ENCODE results near the gene LRRC56. TPM values are rescaled to one million over a fixed set of nuclear protein-coding genes. Genes with fewer than 3 reads are reported as not detected.

The LRRC56 gene
- total and polyA plus RNA-seq, 2 experiments from 2014 or later: 2.5 to 4.5 TPM

GRCh38 chr11:597166-597725, 59.9 kb downstream of the LRRC56 start:
- no peak for DNase-seq (ENCODE audit: low read depth in 1 of 2, low spot score in 1 of 2)
- peaks cover 50% of the 10 kb centered on the region for H3K36me3 ChIP-seq

GRCh38 chr11:598005-598680, 60.8 kb downstream of the LRRC56 start:
- Histone ChIP-seq H3K27me3 (no peaks in the 10 kb centered on the region), H3K36me3 (peaks cover 48% of the 10 kb centered on the region)

More at GRCh38 chr11:597166-597725, 59.9 kb downstream of the LRRC56 start:
- Histone ChIP-seq H3K9me3 (ENCODE audit: low read depth) (no peaks in the 10 kb centered on the region), H3K4me3 (no peak overlapping the region), H3K4me1 (ENCODE audit: low read depth) (no peaks in the 10 kb centered on the region), H3K27ac (no peak overlapping the region), H3K27me3 (no peaks in the 10 kb centered on the region)
- no peak for TF ChIP-seq CTCF (IDR thresholded peaks at IDR 0.05; ENCODE audit: low read depth, low read length)

GRCh38 chr11:601573-602245, 64.4 kb downstream of the LRRC56 start:
- Histone ChIP-seq H3K36me3 (peaks cover 58% of the 10 kb centered on the region), H3K4me3 (no peak overlapping the region), H3K9me3 (ENCODE audit: low read depth) (no peaks in the 10 kb centered on the region), H3K27me3 (no peaks in the 10 kb centered on the region), H3K4me1 (ENCODE audit: low read depth) (no peaks in the 10 kb centered on the region), H3K27ac (no peak overlapping the region)
- TF ChIP-seq CTCF (IDR thresholded peaks at IDR 0.05; ENCODE audit: low read depth, low read length): no peak
- DNase-seq (ENCODE audit: low read depth in 1 of 2, low spot score in 1 of 2): no peak

More at GRCh38 chr11:598005-598680, 60.8 kb downstream of the LRRC56 start:
- no peaks in the 10 kb centered on the region for H3K9me3 ChIP-seq (ENCODE audit: low read depth)
- no peak for DNase-seq (ENCODE audit: low read depth in 1 of 2, low spot score in 1 of 2)
- TF ChIP-seq CTCF (IDR thresholded peaks at IDR 0.05; ENCODE audit: low read depth, low read length): no peak
- no peak overlapping the region for H3K4me3 ChIP-seq
- H3K4me1 ChIP-seq (ENCODE audit: low read depth): no peaks in the 10 kb centered on the region
- no peak overlapping the region for H3K27ac ChIP-seq

- Histone ChIP-seq H3K4me1 (ENCODE audit: low read depth) (no peaks in the 10 kb centered on the region), H3K27me3 (no peaks in the 10 kb centered on the region), H3K27ac (no peak overlapping the region), H3K9me3 (ENCODE audit: low read depth) (no peaks in the 10 kb centered on the region), H3K4me3 (no peak overlapping the region), H3K36me3 (peaks cover 60% of the 10 kb centered on the region)
- DNase-seq (ENCODE audit: low read depth in 1 of 2, low spot score in 1 of 2): no peak
- TF ChIP-seq CTCF (IDR thresholded peaks at IDR 0.05; ENCODE audit: low read depth, low read length): no peak
These were observed 65.8 kb downstream of the LRRC56 start for GRCh38 chr11:603154-603553.

Other genes starting within 250 kb of the LRRC56 start
- gene PGGHG, start 248.4 kb upstream of the LRRC56 start, total RNA-seq: 29.9 and 88.7 TPM in 2 replicates
- 33.1 and 42.4 TPM in 2 replicates for gene PGGHG, start 248.4 kb upstream of the LRRC56 start, polyA plus RNA-seq
- gene IFITM5, start 238.0 kb upstream of the LRRC56 start, total RNA-seq: not detected in 2 replicates
- gene IFITM5, start 238.0 kb upstream of the LRRC56 start, polyA plus RNA-seq: 0.41 TPM in 1 of 2 replicates, not detected in the other
- 71.6 and 84.8 TPM in 2 replicates for gene IFITM2, start 229.7 kb upstream of the LRRC56 start, total RNA-seq
- 267 and 368 TPM in 2 replicates for gene IFITM2, start 229.7 kb upstream of the LRRC56 start, polyA plus RNA-seq
- gene IFITM1, start 223.5 kb upstream of the LRRC56 start, total RNA-seq: 47.2 and 68.9 TPM in 2 replicates
- gene IFITM1, start 223.5 kb upstream of the LRRC56 start, polyA plus RNA-seq: 74.3 and 154 TPM in 2 replicates
- 108 and 137 TPM in 2 replicates for gene IFITM3, start 216.7 kb upstream of the LRRC56 start, total RNA-seq
- gene IFITM3, start 216.7 kb upstream of the LRRC56 start, polyA plus RNA-seq: 498 and 585 TPM in 2 replicates
- gene B4GALNT4, start 168.0 kb upstream of the LRRC56 start, total RNA-seq: 77.4 and 94.4 TPM in 2 replicates
- 35.8 and 44.1 TPM in 2 replicates for gene B4GALNT4, start 168.0 kb upstream of the LRRC56 start, polyA plus RNA-seq
- gene PKP3, start 143.3 kb upstream of the LRRC56 start, total RNA-seq: 0.09 and 0.70 TPM in 2 replicates
- 0.57 TPM in 1 of 2 replicates, not detected in the other for gene PKP3, start 143.3 kb upstream of the LRRC56 start, polyA plus RNA-seq
- 45.6 and 69.5 TPM in 2 replicates for gene SIGIRR, start 122.5 kb upstream of the LRRC56 start, total RNA-seq
- 35.7 and 46.8 TPM in 2 replicates for gene SIGIRR, start 122.5 kb upstream of the LRRC56 start, polyA plus RNA-seq
- gene ANO9, start 95.5 kb upstream of the LRRC56 start, total RNA-seq: 0.51 TPM in 1 of 2 replicates, not detected in the other
- gene ANO9, start 95.5 kb upstream of the LRRC56 start, polyA plus RNA-seq: 0.23 and 1.2 TPM in 2 replicates
- gene PTDSS2, start 87.2 kb upstream of the LRRC56 start, total RNA-seq: 178 and 202 TPM in 2 replicates
- gene PTDSS2, start 87.2 kb upstream of the LRRC56 start, polyA plus RNA-seq: 69.6 and 83.1 TPM in 2 replicates
- gene RNH1, start 30.3 kb upstream of the LRRC56 start, total RNA-seq: 149 and 186 TPM in 2 replicates
- 157 and 176 TPM in 2 replicates for gene RNH1, start 30.3 kb upstream of the LRRC56 start, polyA plus RNA-seq
- gene HRAS, start 2.0 kb upstream of the LRRC56 start, total RNA-seq: 49.6 and 63.1 TPM in 2 replicates
- 60.0 and 97.8 TPM in 2 replicates for gene HRAS, start 2.0 kb upstream of the LRRC56 start, polyA plus RNA-seq
- 12.3 and 21.1 TPM in 2 replicates for gene LMNTD2, start 23.2 kb downstream of the LRRC56 start, total RNA-seq
- 18.4 and 18.8 TPM in 2 replicates for gene LMNTD2, start 23.2 kb downstream of the LRRC56 start, polyA plus RNA-seq
- 47.8 and 49.5 TPM in 2 replicates for gene RASSF7, start 23.4 kb downstream of the LRRC56 start, total RNA-seq
- 49.6 and 66.7 TPM in 2 replicates for gene RASSF7, start 23.4 kb downstream of the LRRC56 start, polyA plus RNA-seq
- 36.4 and 48.0 TPM in 2 replicates for gene PHRF1, start 38.9 kb downstream of the LRRC56 start, total RNA-seq
- 17.8 and 22.8 TPM in 2 replicates for gene PHRF1, start 38.9 kb downstream of the LRRC56 start, polyA plus RNA-seq
- gene IRF7, start 78.4 kb downstream of the LRRC56 start, total RNA-seq: 17.7 and 24.7 TPM in 2 replicates
- 13.0 and 17.0 TPM in 2 replicates for gene IRF7, start 78.4 kb downstream of the LRRC56 start, polyA plus RNA-seq
- gene CDHR5, start 87.4 kb downstream of the LRRC56 start, total RNA-seq: 0.18 TPM in 1 of 2 replicates, not detected in the other
- 0.27 and 0.60 TPM in 2 replicates for gene CDHR5, start 87.4 kb downstream of the LRRC56 start, polyA plus RNA-seq
- 4.3 and 4.4 TPM in 2 replicates for gene SCT, start 89.7 kb downstream of the LRRC56 start, total RNA-seq
- 8.9 and 18.8 TPM in 2 replicates for gene SCT, start 89.7 kb downstream of the LRRC56 start, polyA plus RNA-seq
- gene DRD4, start 99.7 kb downstream of the LRRC56 start, total RNA-seq: 0.60 and 1.2 TPM in 2 replicates
- gene DRD4, start 99.7 kb downstream of the LRRC56 start, polyA plus RNA-seq: 0.75 and 2.2 TPM in 2 replicates
- 80.0 and 90.0 TPM in 2 replicates for gene DEAF1, start 157.7 kb downstream of the LRRC56 start, total RNA-seq
- 88.6 and 124 TPM in 2 replicates for gene DEAF1, start 157.7 kb downstream of the LRRC56 start, polyA plus RNA-seq
- 53.4 and 70.5 TPM in 2 replicates for gene TMEM80, start 158.3 kb downstream of the LRRC56 start, total RNA-seq
- 72.3 and 93.5 TPM in 2 replicates for gene TMEM80, start 158.3 kb downstream of the LRRC56 start, polyA plus RNA-seq
- 18.9 and 22.6 TPM in 2 replicates for gene EPS8L2, start 168.7 kb downstream of the LRRC56 start, total RNA-seq
- gene EPS8L2, start 168.7 kb downstream of the LRRC56 start, polyA plus RNA-seq: 25.7 and 27.4 TPM in 2 replicates
- 144 and 158 TPM in 2 replicates for gene TALDO1, start 209.9 kb downstream of the LRRC56 start, total RNA-seq
- gene TALDO1, start 209.9 kb downstream of the LRRC56 start, polyA plus RNA-seq: 163 and 174 TPM in 2 replicates
- gene GATD1, start 240.0 kb downstream of the LRRC56 start, total RNA-seq: 62.2 and 64.1 TPM in 2 replicates
- 27.9 and 60.4 TPM in 2 replicates for gene GATD1, start 240.0 kb downstream of the LRRC56 start, polyA plus RNA-seq

Measured in cardiac muscle cell (in vitro differentiated cells and primary cell).